Effector memory CD8-positive, alpha-beta T cell (primary cell): ENCODE results near the gene EIF4E1B.
"Not testable (repeated sequence)": the region's sequence is repeated elsewhere in the genome, so short reads cannot be mapped to it uniquely, and the experiment has no call there.

Source experiments
- ATAC-seq: fragments of 150-1000 bp; cut with Tn5 transposase; replicated peaks from 2 replicates; pipeline ENCODE4 v1.10.0; 2021; ENCODE audit warnings: mild to moderate bottlenecking, moderate library complexity
- DNase-seq, 3 experiments: peaks; one replicate each; pipeline ENCODE4 v3.0.0; 2021
- H3K27ac Mint-ChIP-seq, 2 donors: one replicate each; pipeline ENCODE4 v1.8.0; 2022; ENCODE audit warnings: mild to moderate bottlenecking in 2 of 2, mixed read lengths in 2 of 2, moderate library complexity in 2 of 2
- H3K27me3 Mint-ChIP-seq, 2 donors: one replicate each; pipeline ENCODE4 v1.8.0; 2022; ENCODE audit warnings: mixed read lengths in 2 of 2
- H3K36me3 Mint-ChIP-seq: one replicate; pipeline ENCODE4 v1.8.0; 2022; ENCODE audit warnings: mild to moderate bottlenecking, moderate library complexity, mixed read lengths; ENCODE audit not compliant: insufficient read depth
- H3K4me1 Mint-ChIP-seq, 2 donors: one replicate each; pipeline ENCODE4 v1.8.0; 2022; ENCODE audit warnings: low read depth in 2 of 2, mixed read lengths in 2 of 2
- H3K4me3 Mint-ChIP-seq, 2 donors: one replicate each; pipeline ENCODE4 v1.8.0; 2022; ENCODE audit warnings: mild to moderate bottlenecking in 2 of 2, mixed read lengths in 2 of 2, moderate library complexity in 2 of 2
- H3K9me3 Mint-ChIP-seq, 2 donors: one replicate each; pipeline ENCODE4 v1.8.0; 2022; ENCODE audit warnings: mixed read lengths in 2 of 2
- total RNA-seq, 9 experiments: gene quantifications; one replicate each; lab custom pipeline; 2026; lab: John Stamatoyannopoulos, UW

Gene EIF4E1B, protein sequence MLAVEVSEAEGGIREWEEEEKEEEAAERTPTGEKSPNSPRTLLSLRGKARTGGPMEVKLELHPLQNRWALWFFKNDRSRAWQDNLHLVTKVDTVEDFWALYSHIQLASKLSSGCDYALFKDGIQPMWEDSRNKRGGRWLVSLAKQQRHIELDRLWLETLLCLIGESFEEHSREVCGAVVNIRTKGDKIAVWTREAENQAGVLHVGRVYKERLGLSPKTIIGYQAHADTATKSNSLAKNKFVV
- 0 to 0.11 (median 0) reads per million in 9 experiments for total RNA-seq

DNA sequence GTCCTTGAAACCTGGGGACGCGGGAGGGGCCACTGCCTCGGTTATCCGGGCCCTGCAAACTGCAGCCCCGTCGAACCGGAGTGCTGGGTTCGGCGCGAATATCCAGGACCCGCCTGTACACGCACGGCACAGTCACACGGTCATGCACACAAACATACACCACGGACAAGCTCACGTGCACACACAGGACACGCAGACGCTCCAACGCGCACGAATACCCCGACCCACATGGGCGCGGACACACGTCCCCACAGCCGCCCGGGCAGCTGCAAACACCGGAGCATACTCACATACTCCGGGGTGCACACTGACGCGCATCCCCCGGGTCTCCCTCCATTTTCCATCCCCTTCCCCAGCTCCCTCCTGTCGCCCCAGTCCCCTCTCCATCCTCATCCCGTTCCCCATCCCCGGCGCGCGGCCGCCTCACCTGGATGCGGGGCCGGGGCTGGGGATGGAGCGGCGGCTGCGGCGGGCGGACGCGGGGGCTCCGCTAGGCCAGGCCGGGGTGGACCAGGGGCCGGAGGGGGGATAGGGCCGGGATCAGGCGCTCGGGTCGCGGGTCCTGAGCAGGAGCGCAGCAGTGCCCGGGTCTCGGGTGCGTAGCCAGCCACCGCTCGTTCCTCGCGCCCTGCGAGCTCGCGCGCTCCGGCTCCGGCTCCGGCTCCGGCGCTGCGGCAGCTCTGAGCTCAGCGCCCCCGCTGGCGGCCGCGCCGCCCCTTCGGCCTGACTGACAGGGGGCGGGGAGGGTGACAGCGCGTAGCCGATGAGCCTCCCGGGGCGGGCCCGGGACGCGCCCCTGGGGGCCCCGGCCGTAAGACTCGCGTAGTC lies at the start of gene EIF4E1B, which contains the start of gene SNCB:
Gene EIF4E1B (plus strand): TSS at position 823 of the 828 bp plus-strand sequence. CDS start 12,113 bp downstream, outside the sequence.
Gene SNCB (minus strand): TSS at position 682 of the 828 bp plus-strand sequence. CDS start 880 bp downstream, outside the sequence.
- H3K9me3 Mint-ChIP-seq: peaks cover 0 to 3% of the 10 kb centered on the region in 2 donors
- H3K27me3 Mint-ChIP-seq: peaks cover 53 to 96% of the 10 kb centered on the region in 2 donors
- DNase-seq: peak in 2 of 3 experiments; percentile 27 to 41
- peaks cover 6% of the 10 kb centered on the region for H3K36me3 Mint-ChIP-seq
- H3K4me3 Mint-ChIP-seq: peak within 1 kb of the TSS; percentile 43 to 49
- peaks cover 4 to 6% of the 10 kb centered on the region in 2 donors for H3K4me1 Mint-ChIP-seq
- peak; percentile 92 for ATAC-seq
- no peak within 1 kb of the TSS for H3K27ac Mint-ChIP-seq

DNA sequence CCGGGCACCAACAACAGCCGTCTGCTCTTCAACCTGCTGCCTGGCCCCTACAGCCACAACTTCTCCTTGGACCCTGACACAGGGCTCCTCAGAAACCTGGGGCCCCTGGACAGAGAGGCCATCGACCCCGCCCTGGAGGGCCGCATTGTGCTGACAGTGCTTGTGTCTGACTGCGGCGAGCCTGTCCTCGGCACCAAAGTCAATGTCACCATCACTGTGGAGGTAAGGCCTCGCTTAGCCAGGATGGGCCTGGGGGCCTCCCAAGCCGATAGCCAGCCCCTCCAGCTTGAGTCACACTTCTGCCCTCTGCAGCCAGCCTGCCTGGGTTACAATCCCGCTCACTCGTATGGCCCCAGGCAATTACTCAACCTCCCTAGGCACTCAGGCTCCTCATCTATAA lies 49.1 kb upstream of the EIF4E1B start:
- Mint-ChIP-seq H3K4me3 (no peak overlapping the region), H3K4me1 (peaks cover 0 to 2% of the 10 kb centered on the region in 2 donors), H3K9me3 (peaks cover 0 to 5% of the 10 kb centered on the region in 2 donors), H3K27me3 (no peaks in the 10 kb centered on the region), H3K36me3 (no peaks in the 10 kb centered on the region), H3K27ac (no peak overlapping the region)
- no peak for DNase-seq
- no peak for ATAC-seq

- DNase-seq (no peak), ATAC-seq (no peak)
- H3K27me3 Mint-ChIP-seq: no peaks in the 10 kb centered on the region
- H3K4me1 Mint-ChIP-seq: peaks cover 0 to 2% of the 10 kb centered on the region in 2 donors
- H3K27ac Mint-ChIP-seq: no peak overlapping the region
- H3K4me3 Mint-ChIP-seq: no peak overlapping the region
- H3K36me3 Mint-ChIP-seq: no peaks in the 10 kb centered on the region
- H3K9me3 Mint-ChIP-seq: peaks cover 0 to 5% of the 10 kb centered on the region in 2 donors
These were observed 47.4 kb upstream of the EIF4E1B start for GRCh38 chr5:176583076-176583475.

GRCh38 chr5:176587398-176587797 lies 43.1 kb upstream of the EIF4E1B start:
- H3K4me1 Mint-ChIP-seq: no peaks in the 10 kb centered on the region
- H3K4me3 Mint-ChIP-seq: no peak overlapping the region
- H3K27ac Mint-ChIP-seq: no peak overlapping the region
- no peaks in the 10 kb centered on the region for H3K27me3 Mint-ChIP-seq
- DNase-seq (no peak), ATAC-seq (no peak)
- H3K36me3 Mint-ChIP-seq: no peaks in the 10 kb centered on the region
- H3K9me3 Mint-ChIP-seq: peaks cover 0 to 5% of the 10 kb centered on the region in 2 donors

DNA sequence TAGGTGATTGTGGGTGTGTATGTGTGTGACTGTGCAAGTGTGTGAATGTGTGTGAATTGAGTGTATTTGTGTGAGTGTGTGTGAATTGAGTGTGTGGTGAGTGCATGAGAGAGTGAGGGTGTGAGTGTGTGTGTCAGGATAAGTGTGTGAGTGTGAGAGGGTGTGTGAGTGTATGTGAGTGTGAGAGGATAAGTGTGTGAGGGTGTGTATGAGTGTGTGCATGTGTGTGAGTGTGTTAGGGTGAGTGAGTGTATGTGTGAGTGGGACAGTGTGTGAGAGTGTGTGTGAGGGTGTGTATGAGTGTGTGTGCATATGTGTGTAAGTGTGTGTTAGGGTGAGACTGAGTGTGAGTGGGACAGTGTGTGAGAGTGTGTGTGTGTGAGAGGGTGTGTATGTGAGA lies 42.2 kb upstream of the EIF4E1B start:
- Mint-ChIP-seq H3K27ac (no peak overlapping the region), H3K36me3 (no peaks in the 10 kb centered on the region), H3K4me1 (no peaks in the 10 kb centered on the region), H3K4me3 (no peak overlapping the region), H3K9me3 (peaks cover 0 to 5% of the 10 kb centered on the region in 2 donors), H3K27me3 (no peaks in the 10 kb centered on the region)
- no peak for ATAC-seq
- no peak for DNase-seq

- ATAC-seq (no peak), DNase-seq (no peak)
- no peak overlapping the region for H3K27ac Mint-ChIP-seq
- no peak overlapping the region for H3K4me3 Mint-ChIP-seq
- peaks cover 0 to 2% of the 10 kb centered on the region in 2 donors for H3K9me3 Mint-ChIP-seq
- H3K36me3 Mint-ChIP-seq: no peaks in the 10 kb centered on the region
- H3K27me3 Mint-ChIP-seq: no peaks in the 10 kb centered on the region
- H3K4me1 Mint-ChIP-seq: no peaks in the 10 kb centered on the region
These were observed 41.3 kb upstream of the EIF4E1B start for GRCh38 chr5:176589039-176589769.

DNA sequence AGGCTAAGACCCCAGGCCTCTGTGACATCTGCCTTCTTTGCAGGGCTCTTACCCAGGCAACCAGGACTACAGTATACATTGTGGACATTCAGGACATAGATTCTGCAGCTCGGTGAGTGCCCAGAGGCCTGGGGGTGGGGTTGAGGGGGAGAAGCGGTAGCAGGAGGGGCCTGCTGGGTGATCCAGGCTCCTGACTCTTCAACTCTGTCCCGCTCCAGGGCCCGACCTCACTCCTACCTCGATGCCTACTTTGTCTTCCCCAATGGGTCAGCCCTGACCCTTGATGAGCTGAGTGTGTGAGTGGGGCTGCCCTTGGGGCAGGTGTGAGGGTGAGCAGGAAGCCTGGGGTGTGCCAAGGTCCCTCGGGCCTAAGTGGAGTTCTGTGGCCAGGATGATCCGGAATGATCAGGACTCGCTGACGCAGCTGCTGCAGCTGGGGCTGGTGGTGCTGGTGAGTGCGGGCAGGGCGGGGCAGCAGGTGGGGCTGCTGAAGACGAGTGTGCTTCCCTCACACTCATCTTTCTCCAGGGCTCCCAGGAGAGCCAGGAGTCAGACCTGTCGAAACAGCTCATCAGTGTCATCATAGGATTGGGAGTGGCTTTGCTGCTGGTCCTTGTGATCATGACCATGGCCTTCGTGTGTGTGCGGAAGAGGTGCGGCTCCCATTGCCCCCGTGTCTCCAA lies 40.3 kb upstream of the EIF4E1B start:
- Mint-ChIP-seq H3K36me3 (no peaks in the 10 kb centered on the region), H3K9me3 (peaks cover 0 to 2% of the 10 kb centered on the region in 2 donors), H3K27ac (no peak overlapping the region), H3K4me1 (peaks cover 3% of the 10 kb centered on the region in 2 donors), H3K27me3 (no peaks in the 10 kb centered on the region), H3K4me3 (no peak overlapping the region)
- no peak for DNase-seq
- no peak for ATAC-seq

DNA sequence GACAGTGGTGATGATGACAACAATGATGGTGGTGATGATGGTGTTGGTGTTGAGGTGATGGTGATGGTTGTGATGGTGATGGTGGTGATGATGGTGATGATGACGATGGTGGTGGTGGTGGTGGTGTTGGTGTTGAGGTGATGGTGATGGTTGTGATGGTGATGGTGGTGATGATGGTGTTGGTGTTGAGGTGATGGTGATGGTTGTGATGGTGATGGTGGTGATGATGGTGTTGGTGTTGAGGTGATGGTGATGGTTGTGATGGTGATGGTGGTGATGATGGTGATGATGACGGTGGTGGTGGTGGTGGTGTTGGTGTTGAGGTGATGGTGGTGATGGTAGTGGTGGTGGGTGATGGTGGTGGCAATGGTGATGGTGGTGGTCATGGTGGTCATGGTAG lies 38.8 kb upstream of the EIF4E1B start:
- not testable (repeated sequence) for DNase-seq, H3K27me3 Mint-ChIP-seq, H3K4me3 Mint-ChIP-seq, H3K9me3 Mint-ChIP-seq, H3K27ac Mint-ChIP-seq, H3K4me1 Mint-ChIP-seq, ATAC-seq, H3K36me3 Mint-ChIP-seq

GRCh38 chr5:176592573-176592972 lies 37.9 kb upstream of the EIF4E1B start:
- H3K27me3 Mint-ChIP-seq: no peaks in the 10 kb centered on the region
- ATAC-seq (no peak), DNase-seq (no peak)
- peaks cover 6% of the 10 kb centered on the region for H3K36me3 Mint-ChIP-seq
- no peak overlapping the region for H3K27ac Mint-ChIP-seq
- H3K4me1 Mint-ChIP-seq: peaks cover 7 to 8% of the 10 kb centered on the region in 2 donors
- H3K4me3 Mint-ChIP-seq: no peak overlapping the region
- no peaks in the 10 kb centered on the region for H3K9me3 Mint-ChIP-seq

GRCh38 chr5:176593273-176593869 lies 37.1 kb upstream of the EIF4E1B start:
- no peak for ATAC-seq
- Mint-ChIP-seq H3K36me3 (peaks cover 6% of the 10 kb centered on the region), H3K27ac (no peak overlapping the region), H3K27me3 (no peaks in the 10 kb centered on the region), H3K4me1 (peaks cover 7 to 8% of the 10 kb centered on the region in 2 donors), H3K9me3 (no peaks in the 10 kb centered on the region), H3K4me3 (no peak overlapping the region)
- no peak for DNase-seq

DNA sequence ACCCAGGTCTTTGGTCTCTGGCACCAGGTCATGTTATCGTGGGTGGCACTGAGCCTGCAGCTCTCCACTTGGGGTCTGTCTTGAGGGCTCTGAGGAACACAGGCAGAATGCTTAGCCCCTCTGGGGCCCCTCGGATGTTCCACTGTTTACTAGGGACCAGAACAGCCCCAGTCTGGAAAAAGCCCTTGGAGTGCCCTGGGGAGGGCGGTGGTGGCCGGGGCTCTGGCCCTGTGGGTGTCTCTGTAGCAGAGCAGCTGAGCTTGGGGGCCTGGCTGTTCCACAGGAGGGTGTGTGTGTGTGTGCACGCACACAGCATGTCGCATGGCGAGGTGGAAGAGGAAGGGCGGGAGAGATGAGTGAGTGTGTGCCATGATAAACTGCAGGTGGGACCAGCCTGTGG lies 35.9 kb upstream of the EIF4E1B start:
- Mint-ChIP-seq H3K9me3 (no peaks in the 10 kb centered on the region), H3K36me3 (peaks cover 6% of the 10 kb centered on the region), H3K4me3 (peak overlapping the region in 1 of 2 donors; percentile 35), H3K27ac (no peak overlapping the region), H3K27me3 (no peaks in the 10 kb centered on the region), H3K4me1 (peaks cover 7 to 8% of the 10 kb centered on the region in 2 donors)
- DNase-seq: no peak
- no peak for ATAC-seq

GRCh38 chr5:176595386-176595943 lies 35.0 kb upstream of the EIF4E1B start:
- peaks cover 6% of the 10 kb centered on the region for H3K36me3 Mint-ChIP-seq
- peaks cover 7 to 8% of the 10 kb centered on the region in 2 donors for H3K4me1 Mint-ChIP-seq
- H3K4me3 Mint-ChIP-seq: peak overlapping the region in 1 of 2 donors; percentile 76
- ATAC-seq: no peak
- no peak for DNase-seq
- H3K9me3 Mint-ChIP-seq: no peaks in the 10 kb centered on the region
- no peak overlapping the region for H3K27ac Mint-ChIP-seq
- H3K27me3 Mint-ChIP-seq: no peaks in the 10 kb centered on the region
